Kidney (tissue), 14 donors: ENCODE measurements around the gene TTC17. TPM values are rescaled to one million over a fixed set of nuclear protein-coding genes. Genes with fewer than 3 reads are reported as not detected.

Source experiments
- DNase-seq, 5 donors: peaks; one replicate each; pipeline ENCODE4 v3.0.0-alpha.2; 2013 to 2020
- FAIRE-seq: peaks from 2 replicates; lab custom pipeline; 2012; peaks lifted over from hg19 to GRCh38; lab: Jason Lieb, UNC
- H3K27ac ChIP-seq, 2 donors: one replicate each; pipeline ENCODE4 v1.7.0; 2013; ENCODE audit warnings: low read depth in 2 of 2, low read length in 2 of 2, inconsistent platforms in 1 of 2
- H3K27me3 ChIP-seq: one replicate; pipeline ENCODE4 v1.7.1; 2013; ENCODE audit warnings: low read length, inconsistent platforms; ENCODE audit not compliant: control insufficient read depth, insufficient read depth
- H3K36me3 ChIP-seq, 3 donors: one replicate each; pipeline versions ENCODE4 v1.7.0 to v1.7.1; 2013; ENCODE audit warnings: low read length in 3 of 3, control low read depth in 1 of 3, inconsistent platforms in 1 of 3; ENCODE audit not compliant: insufficient read depth in 3 of 3, control insufficient read depth in 2 of 3
- H3K4me1 ChIP-seq, 3 donors: one replicate each; pipeline versions ENCODE4 v1.7.0 to v1.7.1; 2013; ENCODE audit warnings: low read length in 3 of 3, inconsistent platforms in 1 of 3, low read depth in 1 of 3; ENCODE audit not compliant: control insufficient read depth in 2 of 3, insufficient read depth in 2 of 3
- H3K4me3 ChIP-seq, 3 donors: one replicate each; pipeline versions ENCODE4 v1.7.0 to v1.8.1; 2013; ENCODE audit warnings: low read length in 3 of 3, control low read depth in 1 of 3, inconsistent platforms in 1 of 3
- H3K9ac ChIP-seq, 3 donors: one replicate each; pipeline versions ENCODE4 v1.7.0 to v1.7.1; 2013; ENCODE audit warnings: low read length in 3 of 3, control low read depth in 1 of 3, inconsistent platforms in 1 of 3
- H3K9me3 ChIP-seq, 3 donors: one replicate each; pipeline versions ENCODE4 v1.7.0 to v1.7.1; 2013; ENCODE audit warnings: low read length in 3 of 3, control low read depth in 1 of 3, inconsistent platforms in 1 of 3; ENCODE audit not compliant: control insufficient read depth in 2 of 3, insufficient read depth in 1 of 3
- intact Hi-C: fragments of 100-400 bp; cut with DNase I; formaldehyde crosslinking; loops from one replicate; pipeline ENCODE4 v1.11.1; 2022
- polyA plus RNA-seq: library from polyadenylated mRNA; stranded (reverse); fragments of 350-450 nt; fragmentation: Illumina TruSeq; extraction: RNeasy Lipid Tissue Mini Kit (QIAGEN cat#74804); gene quantifications from one replicate; pipeline ENCODE4 v1.2.3, GENCODE V29; 2014; ENCODE audit warnings: low read depth, low replicate concordance; ENCODE audit not compliant: insufficient read depth
- total RNA-seq: library from RNA; stranded (reverse); fragmentation: NEBNext Ultra II Directional; extraction: Animal tissue kit (Norgen Biotek cat#: 25700); gene quantifications from one replicate; pipeline ENCODE4 v1.2.1, GENCODE V29; 2021
- TF ChIP-seq, protein P1 (sequence below): IDR thresholded peaks from 3 replicates; pipeline ENCODE4 v1.5.1; 2012; ENCODE audit warnings: mild to moderate bottlenecking, moderate library complexity, borderline replicate concordance; ENCODE audit not compliant: insufficient read depth; ENCODE audit errors: extremely low read depth
- donor health status: control.
- donor health status: control.
- donor health status: control.
- donor health status: control.
- donor health status: control.
- donor health status: DM: yes; HTN: yes; CAD: no.
- donor health status: Normal renal cell carcinoma (clear cell type).

The TTC17 gene
- total and polyA plus RNA-seq, 2 donors from 2014 or later = 26.2 to 76.5 TPM

DNA sequence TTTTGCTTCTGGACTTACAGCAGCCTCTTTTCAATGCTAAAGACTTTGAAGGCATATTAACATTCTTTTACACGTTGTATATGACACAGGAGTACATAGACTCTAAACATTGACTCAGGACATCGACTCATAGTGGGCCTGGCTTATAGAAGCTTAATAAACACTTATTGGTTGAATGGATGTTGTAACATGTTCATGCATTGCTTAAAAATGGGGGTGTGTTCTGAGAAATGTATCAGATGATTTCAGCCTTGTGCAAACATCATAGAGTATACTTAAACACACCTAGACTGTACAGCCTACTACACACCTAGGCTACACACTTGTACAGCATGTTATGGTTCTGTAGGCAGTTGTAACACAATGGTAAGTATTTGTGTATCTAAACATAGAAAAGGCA, 17.9 kb downstream of the TTC17 start:
- no peak overlapping the region for H3K27ac ChIP-seq
- intact Hi-C loops = no loop called here
- no peaks in the 10 kb centered on the region for H3K27me3 ChIP-seq
- peaks cover 0 to 2% (median 0%) of the 10 kb centered on the region in 3 donors for H3K36me3 ChIP-seq
- DNase-seq (no peak), FAIRE-seq (no peak)
- TF ChIP-seq, protein P1, sequence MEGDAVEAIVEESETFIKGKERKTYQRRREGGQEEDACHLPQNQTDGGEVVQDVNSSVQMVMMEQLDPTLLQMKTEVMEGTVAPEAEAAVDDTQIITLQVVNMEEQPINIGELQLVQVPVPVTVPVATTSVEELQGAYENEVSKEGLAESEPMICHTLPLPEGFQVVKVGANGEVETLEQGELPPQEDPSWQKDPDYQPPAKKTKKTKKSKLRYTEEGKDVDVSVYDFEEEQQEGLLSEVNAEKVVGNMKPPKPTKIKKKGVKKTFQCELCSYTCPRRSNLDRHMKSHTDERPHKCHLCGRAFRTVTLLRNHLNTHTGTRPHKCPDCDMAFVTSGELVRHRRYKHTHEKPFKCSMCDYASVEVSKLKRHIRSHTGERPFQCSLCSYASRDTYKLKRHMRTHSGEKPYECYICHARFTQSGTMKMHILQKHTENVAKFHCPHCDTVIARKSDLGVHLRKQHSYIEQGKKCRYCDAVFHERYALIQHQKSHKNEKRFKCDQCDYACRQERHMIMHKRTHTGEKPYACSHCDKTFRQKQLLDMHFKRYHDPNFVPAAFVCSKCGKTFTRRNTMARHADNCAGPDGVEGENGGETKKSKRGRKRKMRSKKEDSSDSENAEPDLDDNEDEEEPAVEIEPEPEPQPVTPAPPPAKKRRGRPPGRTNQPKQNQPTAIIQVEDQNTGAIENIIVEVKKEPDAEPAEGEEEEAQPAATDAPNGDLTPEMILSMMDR = no peak
- no peaks in the 10 kb centered on the region for H3K4me1 ChIP-seq
- H3K4me3 ChIP-seq = no peak overlapping the region
- H3K9me3 ChIP-seq = no peaks in the 10 kb centered on the region
- H3K9ac ChIP-seq = no peak overlapping the region

DNA sequence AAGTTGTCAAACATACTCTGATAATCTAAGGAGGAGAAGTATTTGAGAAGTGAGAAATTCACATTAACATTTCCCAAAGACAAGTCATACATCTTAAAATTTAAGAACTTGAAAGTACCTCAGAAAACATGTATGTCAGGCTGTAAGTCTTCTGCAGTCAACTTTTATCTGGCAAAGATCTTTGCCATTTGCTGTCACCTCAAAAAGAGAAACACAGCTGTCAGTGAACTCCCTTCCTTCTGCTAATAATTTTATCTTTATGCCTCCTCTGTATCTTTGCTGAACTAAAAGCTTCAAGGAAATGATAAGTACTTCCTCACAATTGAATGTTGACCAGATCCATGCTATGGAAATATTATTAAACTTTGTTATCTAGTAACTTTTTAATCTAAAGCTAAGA, 18.7 kb downstream of the TTC17 start:
- no peak overlapping the region for H3K27ac ChIP-seq
- no peaks in the 10 kb centered on the region for H3K27me3 ChIP-seq
- no peaks in the 10 kb centered on the region for H3K4me1 ChIP-seq
- TF ChIP-seq, protein P1 = no peak
- no peaks in the 10 kb centered on the region for H3K36me3 ChIP-seq
- no peak overlapping the region for H3K4me3 ChIP-seq
- no peak for DNase-seq
- no peak for FAIRE-seq
- H3K9me3 ChIP-seq = no peaks in the 10 kb centered on the region
- intact Hi-C loops = no loop called here
- H3K9ac ChIP-seq = no peak overlapping the region

DNA sequence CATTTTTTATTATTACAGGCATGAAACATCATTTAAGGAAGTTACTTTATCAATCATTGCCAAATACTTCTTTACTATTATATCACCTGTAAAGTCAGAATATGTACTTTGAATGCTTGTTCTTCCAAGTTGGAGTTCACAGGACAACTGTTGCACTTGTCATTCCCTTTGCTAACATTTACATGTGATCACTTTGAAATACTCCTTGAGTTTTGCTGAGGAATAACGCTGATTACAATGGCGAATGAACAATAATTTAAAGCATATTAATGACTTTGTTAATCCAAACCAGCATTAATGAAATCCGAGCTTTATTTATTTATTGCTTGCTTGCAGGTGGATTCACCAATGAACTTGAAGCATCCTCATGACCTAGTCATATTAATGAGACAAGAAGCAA, 20.2 kb downstream of the TTC17 start:
- Histone ChIP-seq H3K36me3 (no peaks in the 10 kb centered on the region), H3K27ac (no peak overlapping the region), H3K4me3 (no peak overlapping the region), H3K9me3 (no peaks in the 10 kb centered on the region), H3K4me1 (no peaks in the 10 kb centered on the region), H3K9ac (no peak overlapping the region), H3K27me3 (no peaks in the 10 kb centered on the region)
- TF ChIP-seq, protein P1 = no peak
- no peak for FAIRE-seq
- no peak for DNase-seq
- intact Hi-C loops = no loop called here

DNA sequence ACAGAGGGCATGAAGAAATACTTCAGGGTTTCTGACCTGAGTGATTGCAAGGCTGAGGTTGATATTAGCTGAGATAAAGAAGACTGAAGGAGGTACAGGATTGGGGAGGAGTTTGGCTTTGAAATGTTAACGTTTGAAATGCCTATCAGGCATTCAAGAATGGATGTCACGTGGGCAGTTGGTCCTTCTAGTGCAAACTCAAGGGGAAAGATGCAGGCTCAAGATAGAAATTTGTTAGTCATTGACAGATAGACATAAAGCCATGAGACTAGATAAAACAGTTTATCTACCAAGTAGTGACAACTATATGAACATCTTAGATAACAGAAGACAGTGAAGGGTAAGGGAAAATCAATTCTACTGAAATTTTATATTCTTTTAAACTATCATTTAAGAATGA, 23.1 kb downstream of the TTC17 start:
- TF ChIP-seq, protein P1 = no peak
- FAIRE-seq (no peak), DNase-seq (no peak)
- H3K9me3 ChIP-seq = no peaks in the 10 kb centered on the region
- H3K27ac ChIP-seq = no peak overlapping the region
- peaks cover 0 to under 1% (median 0%) of the 10 kb centered on the region in 3 donors for H3K36me3 ChIP-seq
- no peaks in the 10 kb centered on the region for H3K4me1 ChIP-seq
- H3K4me3 ChIP-seq = no peak overlapping the region
- H3K27me3 ChIP-seq = no peaks in the 10 kb centered on the region
- H3K9ac ChIP-seq = no peak overlapping the region
- intact Hi-C loops = no loop called here
